GM13976 (cell line): Measurements from ENCODE around the gene SLC37A3.
"Not testable (repeated sequence)": the region's sequence is repeated elsewhere in the genome, so short reads cannot be mapped to it uniquely, and the experiment has no call there.

Experiments
- DNase-seq: peaks from one replicate; pipeline ENCODE4 v3.0.0; 2012; ENCODE audit warnings: low spot score
- CTCF ChIP-seq: IDR thresholded peaks from 2 replicates; pipeline ENCODE4 v1.5.1; 2012; ENCODE audit warnings: borderline replicate concordance, mild to moderate bottlenecking; ENCODE audit not compliant: insufficient read depth; ENCODE audit errors: extremely low read depth, missing control alignments, control extremely low read depth
- in situ Hi-C: fragments of 300-500 bp; cut with MboI; formaldehyde crosslinking; loops from one replicate; pipeline ENCODE4 v1.12.0; 2022; ENCODE audit warnings: low sequenced_read_pairs, mixed read lengths, inconsistent platforms; ENCODE audit not compliant: unreplicated experiment

SLC37A3 gene

GRCh38 chr7:140342727-140343514 lies 55.4 kb downstream of the SLC37A3 start:
- DNase-seq: no peak
- in situ Hi-C loops: no loop called here
- peak; percentile 29 for TF ChIP-seq CTCF

GRCh38 chr7:140338959-140339358 lies 59.4 kb downstream of the SLC37A3 start:
- in situ Hi-C loops, DNase-seq: not testable (repeated sequence)

GRCh38 chr7:140334341-140335057 lies 63.8 kb downstream of the SLC37A3 start:
- in situ Hi-C loops: no loop called here
- no peak for TF ChIP-seq CTCF

GRCh38 chr7:140333686-140334085 lies 64.6 kb downstream of the SLC37A3 start:
- DNase-seq: no peak
- TF ChIP-seq CTCF: no peak
- in situ Hi-C loops: no loop called here

More at GRCh38 chr7:140334341-140335057, 63.8 kb downstream of the SLC37A3 start:
- DNase-seq: no peak

GRCh38 chr7:140333223-140333622 lies 65.1 kb downstream of the SLC37A3 start:
- in situ Hi-C loops: no loop called here
- no peak for TF ChIP-seq CTCF
- DNase-seq: no peak

- no peak for DNase-seq
- TF ChIP-seq CTCF: no peak
- in situ Hi-C loops: no loop called here
Observed at GRCh38 chr7:140330595-140330994, 67.7 kb downstream of the SLC37A3 start.

- in situ Hi-C loops: no loop called here
- no peak for DNase-seq
- no peak for TF ChIP-seq CTCF
Observed at GRCh38 chr7:140330128-140330527, 68.2 kb downstream of the SLC37A3 start.
